Large intestine (tissue), 3 donors: ENCODE results near the gene SPECC1L. TPM values are rescaled to one million over a fixed set of nuclear protein-coding genes. Genes with fewer than 3 reads are reported as not detected.

Experiments
- DNase-seq, 2 donors: peaks; one replicate each; pipeline versions ENCODE4 v3.0.0 to v3.0.0-alpha.2; 2013
- H3K27ac ChIP-seq: one replicate; pipeline ENCODE4 v1.5.1; 2013; ENCODE audit warnings: low read length
- H3K27me3 ChIP-seq: 2 replicates; pipeline ENCODE4 v1.6.1; 2013; ENCODE audit warnings: low read length; ENCODE audit not compliant: control insufficient read depth, insufficient read depth
- H3K36me3 ChIP-seq: 2 replicates; pipeline ENCODE4 v1.6.1; 2013; ENCODE audit warnings: low read length; ENCODE audit not compliant: control insufficient read depth, insufficient read depth
- H3K4me1 ChIP-seq: one replicate; pipeline ENCODE4 v1.6.1; 2013; ENCODE audit warnings: low read length; ENCODE audit not compliant: control insufficient read depth, insufficient read depth
- H3K4me3 ChIP-seq: one replicate; pipeline ENCODE4 v1.5.1; 2013; ENCODE audit warnings: low read length
- H3K9me3 ChIP-seq: one replicate; pipeline ENCODE4 v1.6.1; 2013; ENCODE audit warnings: mild to moderate bottlenecking, low read depth, low read length, moderate library complexity; ENCODE audit not compliant: control insufficient read depth
- WGBS: methylation state at CpG from one replicate; pipeline ENCODE4 v1.1.5; 2013; ENCODE audit warnings: low lambda C conversion rate; ENCODE audit not compliant: insufficient coverage; 5-methylcytosine and 5-hydroxymethylcytosine counted together
- polyA plus RNA-seq: library from polyadenylated mRNA; unstranded; fragments of 120-200 nt; gene quantifications from one replicate; pipeline ENCODE4 v1.2.1, GENCODE V29; 2013

The SPECC1L gene
- polyA plus RNA-seq, 1 donor = 28.9 TPM

- Histone ChIP-seq H3K36me3 (peaks cover 55% of the 10 kb centered on the region), H3K27ac (no peak overlapping the region), H3K9me3 (no peaks in the 10 kb centered on the region), H3K4me3 (no peak overlapping the region), H3K4me1 (no peaks in the 10 kb centered on the region), H3K27me3 (no peaks in the 10 kb centered on the region)
- DNase-seq = no peak
- 90% methylated on average over 2 of the region's 3 CpGs for WGBS
Observed at GRCh38 chr22:24331468-24332440, 61.1 kb downstream of the SPECC1L start.

DNA sequence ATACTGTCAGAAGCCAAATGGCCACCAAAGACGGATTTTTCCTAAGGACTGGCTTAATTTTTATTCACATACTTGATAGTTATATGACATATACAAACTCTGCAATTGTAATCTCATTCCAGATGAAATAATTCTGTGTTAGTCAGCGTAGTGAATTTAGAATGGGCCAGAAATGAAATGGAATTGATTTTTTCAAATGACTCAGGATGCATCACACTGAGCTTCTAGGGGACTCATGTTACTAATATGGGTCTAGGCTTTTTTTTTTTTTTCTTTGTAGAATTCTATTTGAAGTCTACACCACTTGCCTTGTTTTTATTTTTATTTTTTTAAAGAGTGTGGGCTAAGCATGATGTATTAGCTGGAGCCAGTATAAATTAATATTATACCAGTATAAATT, 62.7 kb downstream of the SPECC1L start:
- Histone ChIP-seq H3K36me3 (peaks cover 54% of the 10 kb centered on the region), H3K27me3 (no peaks in the 10 kb centered on the region), H3K4me1 (no peaks in the 10 kb centered on the region), H3K4me3 (no peak overlapping the region), H3K27ac (no peak overlapping the region), H3K9me3 (no peaks in the 10 kb centered on the region)
- no CpG with 5 or more reads among the region's 2 CpGs for WGBS
- DNase-seq = no peak

DNA sequence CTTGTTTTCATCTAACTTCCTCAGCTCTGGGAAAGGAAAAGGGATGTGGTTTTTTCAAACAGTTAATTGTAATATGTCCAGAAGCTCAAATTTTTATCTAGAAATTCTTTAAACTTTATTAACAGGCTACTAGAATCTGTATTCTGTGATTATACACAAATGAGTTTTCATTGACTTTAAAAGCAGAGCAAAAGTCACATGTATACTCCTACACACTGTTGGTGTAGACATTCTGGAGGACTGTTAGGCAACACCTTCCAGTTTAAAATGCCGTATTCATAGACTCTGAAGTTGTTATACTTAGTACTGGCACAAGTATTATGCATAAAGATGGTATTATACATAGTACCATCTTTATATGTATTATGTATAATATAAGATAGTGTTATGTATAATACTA, 64.9 kb downstream of the SPECC1L start:
- no peak overlapping the region for H3K4me3 ChIP-seq
- WGBS = 100% methylated on average over 1 of the region's 1 CpG

DNA sequence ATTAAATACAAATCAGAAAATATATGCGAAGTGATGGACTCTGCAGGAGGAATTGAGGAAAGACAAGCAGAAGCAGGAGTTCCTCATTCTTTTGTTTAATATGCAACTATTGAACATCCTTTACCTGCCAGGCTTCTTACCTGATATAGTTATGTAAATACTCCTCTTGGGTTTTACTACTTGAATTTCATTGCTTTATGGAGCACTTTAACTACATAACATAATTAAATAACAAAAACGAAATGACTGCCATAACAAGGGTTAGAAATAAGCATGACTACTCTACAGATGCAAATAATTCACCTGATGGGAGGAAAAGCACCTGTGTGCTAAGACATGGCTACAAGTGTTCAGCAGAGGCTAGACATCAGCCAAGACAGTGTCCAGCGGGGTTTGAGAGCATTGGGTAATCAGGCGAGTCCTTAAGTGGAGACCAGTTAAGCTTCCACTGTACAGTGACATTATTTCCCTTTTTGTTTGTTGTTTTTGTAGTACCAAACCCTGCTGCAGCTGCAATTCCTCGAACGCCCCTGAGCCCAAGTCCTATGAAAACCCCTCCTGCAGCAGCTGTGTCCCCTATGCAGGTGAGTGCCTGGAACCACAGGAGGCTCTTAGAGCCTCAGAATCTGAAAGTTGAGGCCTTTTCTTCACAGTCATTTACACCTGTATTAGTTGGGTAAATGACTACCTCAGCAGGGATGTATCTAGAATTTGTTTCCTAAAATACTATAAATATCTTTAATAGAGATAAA, 67.4 kb downstream of the SPECC1L start:
- H3K27ac ChIP-seq = no peak overlapping the region
- H3K36me3 ChIP-seq = peaks cover 59% of the 10 kb centered on the region
- WGBS = no CpG with 5 or more reads among the region's 6 CpGs

More for the DNA sequence above, 64.9 kb downstream of the SPECC1L start:
- H3K27ac ChIP-seq = no peak overlapping the region
- no peaks in the 10 kb centered on the region for H3K27me3 ChIP-seq
- DNase-seq = no peak
- H3K36me3 ChIP-seq = peaks cover 54% of the 10 kb centered on the region
- H3K9me3 ChIP-seq = no peaks in the 10 kb centered on the region
- H3K4me1 ChIP-seq = no peaks in the 10 kb centered on the region

DNA sequence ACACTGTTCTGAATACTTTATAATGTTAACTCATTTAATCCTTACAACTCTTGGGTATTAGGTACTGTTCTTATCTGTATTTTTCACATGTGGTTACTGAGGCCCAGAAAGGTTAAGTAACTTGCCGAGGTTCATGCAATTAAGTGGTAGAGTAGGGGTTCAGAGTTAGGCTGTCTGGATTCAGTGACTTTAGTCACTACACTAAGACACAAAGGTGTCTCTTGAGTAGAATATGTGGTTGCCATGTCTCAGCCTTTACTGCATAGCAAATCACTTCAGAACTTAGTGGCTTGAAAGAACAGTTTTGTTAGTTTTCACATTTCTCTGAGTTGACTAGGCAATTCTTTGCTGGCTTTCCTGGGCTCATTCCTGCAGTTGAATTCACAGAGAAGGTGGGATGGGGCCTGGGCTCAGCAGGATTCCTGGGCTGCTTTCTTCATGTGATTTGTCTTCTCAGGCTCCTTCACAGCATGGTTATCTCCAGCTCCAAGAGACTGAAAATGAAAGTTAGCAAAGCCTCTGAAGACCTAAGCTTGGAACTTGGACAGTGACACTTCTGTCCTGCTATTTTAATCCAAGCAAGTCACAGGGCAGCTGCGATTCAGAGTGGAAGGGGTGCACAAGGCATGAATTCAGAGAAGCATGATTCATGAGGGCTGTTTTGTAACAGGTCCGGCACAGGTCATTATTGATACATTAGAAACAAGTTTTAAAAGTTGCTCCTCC, 68.3 kb downstream of the SPECC1L start:
- peak overlapping the region; percentile 37 for H3K27ac ChIP-seq

More for the DNA sequence above, 67.4 kb downstream of the SPECC1L start:
- DNase-seq = no peak
- Histone ChIP-seq H3K4me1 (no peaks in the 10 kb centered on the region), H3K27me3 (no peaks in the 10 kb centered on the region), H3K4me3 (no peak overlapping the region), H3K9me3 (no peaks in the 10 kb centered on the region)

DNA sequence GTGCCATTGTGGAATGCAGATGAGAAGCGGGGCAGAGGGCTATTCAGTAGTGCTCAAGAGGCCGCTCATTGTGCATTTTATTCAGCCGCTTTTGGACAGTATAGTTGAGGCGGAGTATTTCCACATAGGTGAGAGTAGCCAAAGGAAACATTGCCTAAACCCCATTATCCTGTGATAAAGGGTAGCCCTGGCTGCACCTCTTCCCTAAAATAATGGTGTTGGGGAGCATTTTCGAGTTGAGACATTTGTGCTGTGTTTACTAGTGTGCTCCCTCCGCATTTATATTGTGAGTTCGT, 68.8 kb downstream of the SPECC1L start:
- Histone ChIP-seq H3K4me3 (no peak overlapping the region), H3K36me3 (peaks cover 56% of the 10 kb centered on the region), H3K9me3 (no peaks in the 10 kb centered on the region), H3K27me3 (no peaks in the 10 kb centered on the region), H3K27ac (peak overlapping the region; percentile 20), H3K4me1 (no peaks in the 10 kb centered on the region)
- no peak for DNase-seq
- no CpG with 5 or more reads among the region's 7 CpGs for WGBS

More for the DNA sequence above, 68.3 kb downstream of the SPECC1L start:
- peak; percentile 21 to 66 for DNase-seq
- Histone ChIP-seq H3K4me3 (no peak overlapping the region), H3K36me3 (peaks cover 57% of the 10 kb centered on the region), H3K9me3 (no peaks in the 10 kb centered on the region), H3K4me1 (no peaks in the 10 kb centered on the region), H3K27me3 (no peaks in the 10 kb centered on the region)
- WGBS = no CpG with 5 or more reads among the region's 3 CpGs

DNA sequence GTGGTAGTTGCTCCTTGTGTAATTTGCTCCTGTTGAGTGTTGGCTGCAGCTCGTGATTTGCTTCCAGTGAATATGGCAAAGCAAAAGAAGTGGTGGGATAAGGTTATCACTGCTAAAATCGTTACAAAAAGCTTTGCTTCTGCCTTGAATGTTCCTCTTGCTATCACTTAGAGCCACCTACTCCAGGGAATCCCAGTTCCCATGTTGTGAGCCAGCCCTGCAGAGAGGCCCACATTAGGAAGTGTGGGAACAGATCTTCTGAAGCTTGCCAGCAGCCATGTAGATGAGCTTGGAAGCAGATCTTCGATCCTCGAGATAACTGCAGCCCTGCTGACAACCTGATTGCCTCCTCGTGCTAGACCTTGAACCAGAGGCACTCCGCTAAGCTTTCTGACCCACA, 71.0 kb downstream of the SPECC1L start:
- 82% methylated on average over 3 of the region's 6 CpGs for WGBS
- Histone ChIP-seq H3K9me3 (no peaks in the 10 kb centered on the region), H3K27ac (no peak overlapping the region), H3K36me3 (peaks cover 53% of the 10 kb centered on the region), H3K4me3 (no peak overlapping the region), H3K4me1 (no peaks in the 10 kb centered on the region), H3K27me3 (no peaks in the 10 kb centered on the region)
- peak; percentile 23 to 30 for DNase-seq

DNA sequence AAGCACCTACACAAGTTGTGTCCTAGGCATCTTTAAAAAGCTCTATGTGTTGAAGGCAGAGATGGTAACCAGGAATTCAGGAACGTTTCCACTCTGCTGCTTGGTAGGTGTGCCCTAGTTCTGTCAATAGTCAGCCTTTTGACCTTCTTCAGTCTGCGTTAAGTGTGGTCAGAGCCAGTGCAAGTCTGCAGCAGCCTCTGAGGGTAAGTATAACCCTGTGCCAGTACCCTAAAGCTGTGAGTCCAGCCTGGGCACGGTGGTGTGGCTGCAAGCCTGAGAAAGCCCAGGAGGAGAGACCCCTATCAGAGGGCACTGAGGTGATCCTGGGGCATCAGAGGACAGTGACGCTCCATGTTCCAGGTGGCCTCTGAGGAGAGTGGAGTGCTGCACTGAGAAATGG, 80.0 kb downstream of the SPECC1L start:
- Histone ChIP-seq H3K9me3 (peaks cover 6% of the 10 kb centered on the region), H3K4me3 (no peak overlapping the region), H3K4me1 (no peaks in the 10 kb centered on the region), H3K36me3 (peaks cover 68% of the 10 kb centered on the region), H3K27ac (no peak overlapping the region), H3K27me3 (no peaks in the 10 kb centered on the region)
- DNase-seq = no peak
- no CpG with 5 or more reads among the region's 4 CpGs for WGBS

- WGBS = 100% methylated on average over 1 of the region's 2 CpGs
- Histone ChIP-seq H3K4me1 (no peaks in the 10 kb centered on the region), H3K27ac (no peak overlapping the region), H3K36me3 (peaks cover 59% of the 10 kb centered on the region), H3K9me3 (peaks cover 6% of the 10 kb centered on the region), H3K4me3 (no peak overlapping the region), H3K27me3 (no peaks in the 10 kb centered on the region)
- no peak for DNase-seq
Observed at GRCh38 chr22:24353121-24353520, 82.5 kb downstream of the SPECC1L start.

GRCh38 chr22:24355574-24355973, 84.9 kb downstream of the SPECC1L start:
- Histone ChIP-seq H3K4me3 (no peak overlapping the region), H3K9me3 (peaks cover 6% of the 10 kb centered on the region), H3K27me3 (no peaks in the 10 kb centered on the region), H3K36me3 (peaks cover 45% of the 10 kb centered on the region), H3K4me1 (no peaks in the 10 kb centered on the region), H3K27ac (no peak overlapping the region)
- DNase-seq = no peak
- WGBS = 80% methylated on average over 2 of the region's 2 CpGs
